H1 (cell line): ENCODE measurements around the gene FAM98C. TPM values are rescaled to one million over a fixed set of nuclear protein-coding genes. Genes with fewer than 3 reads are reported as not detected.

Experiments used
- CTCF ChIA-PET: fragments of 300-600 bp; sonication (Branson Sonifier 250); formaldehyde crosslinking; loops from one replicate; lab custom pipeline; 2021; ENCODE audit not compliant: partially characterized antibody; lab: Charles Lee
- POLR2A ChIA-PET: fragments of 300-600 bp; sonication (Branson Sonifier 250); formaldehyde crosslinking; loops from one replicate; lab custom pipeline; 2021; ENCODE audit warnings: inconsistent platforms; ENCODE audit not compliant: partially characterized antibody; lab: Charles Lee
- DNase-seq, 2 experiments: peaks; one replicate each; pipeline versions ENCODE4 v3.0.0 to v3.0.0-alpha.2; 2010 to 2022; ENCODE audit warnings: low spot score in 2 of 2, low read depth in 1 of 2, mixed read lengths in 1 of 2
- FAIRE-seq: peaks from 2 replicates; lab custom pipeline; 2011; peaks lifted over from hg19 to GRCh38; lab: Jason Lieb, UNC
- H2AFZ ChIP-seq: 2 replicates; pipeline ENCODE4 v1.8.1; 2012; ENCODE audit warnings: low read length, inconsistent platforms
- H2AK5ac ChIP-seq: 2 replicates; pipeline ENCODE4 v1.6.1; 2013; ENCODE audit warnings: low read depth, low read length
- H2BK120ac ChIP-seq: replicated peaks from 2 replicates; pipeline ENCODE3; 2013; ENCODE audit warnings: low read depth, low read length, inconsistent platforms
- H2BK12ac ChIP-seq: 2 replicates; pipeline ENCODE4 v1.6.1; 2013; ENCODE audit warnings: low read depth, low read length
- H2BK15ac ChIP-seq: 2 replicates; pipeline ENCODE4 v1.6.1; 2013; ENCODE audit warnings: low read length
- H2BK20ac ChIP-seq: 2 replicates; pipeline ENCODE4 v1.6.1; 2013; ENCODE audit warnings: low read length
- H2BK5ac ChIP-seq: 2 replicates; pipeline ENCODE4 v1.6.1; 2013; ENCODE audit warnings: low read depth, low read length
- H3K14ac ChIP-seq: 2 replicates; pipeline ENCODE4 v1.6.1; 2013; ENCODE audit warnings: inconsistent platforms; ENCODE audit not compliant: insufficient read length
- H3K18ac ChIP-seq: 2 replicates; pipeline ENCODE4 v1.6.1; 2013; ENCODE audit warnings: low read length; ENCODE audit errors: extremely low read depth
- H3K23ac ChIP-seq: 2 replicates; pipeline ENCODE4 v1.6.1; 2013; ENCODE audit warnings: inconsistent platforms; ENCODE audit not compliant: insufficient read length
- H3K23me2 ChIP-seq: 2 replicates; pipeline ENCODE4 v1.6.1; 2013; ENCODE audit warnings: low read depth, low read length
- H3K27ac ChIP-seq: 2 replicates; pipeline ENCODE4 v1.6.1; 2011; ENCODE audit warnings: low read depth, low read length, inconsistent platforms
- H3K27me3 ChIP-seq, 4 experiments: replicated peaks in 1 of 4; 1 replicate in 1 of 4; 2 replicates in 3 of 4; pipeline versions ENCODE4 v1.6.1 to v1.8.1; 2011 to 2013; ENCODE audit warnings: low read length in 3 of 4, mild to moderate bottlenecking in 3 of 4, inconsistent platforms in 2 of 4, mixed read lengths in 2 of 4, moderate library complexity in 1 of 4; ENCODE audit not compliant: control insufficient read depth in 3 of 4, insufficient read depth in 3 of 4; ENCODE audit errors: extremely low read depth in 1 of 4
- H3K36me3 ChIP-seq, 4 experiments: 2 replicates each; pipeline versions ENCODE4 v1.6.1 to v1.8.1; 2011 to 2013; ENCODE audit warnings: mild to moderate bottlenecking in 4 of 4, low read length in 3 of 4, moderate library complexity in 2 of 4, control low read depth in 1 of 4, inconsistent platforms in 1 of 4; ENCODE audit not compliant: insufficient read depth in 4 of 4, control insufficient read depth in 2 of 4
- H3K4ac ChIP-seq: replicated peaks from 2 replicates; pipeline ENCODE3; 2013; ENCODE audit warnings: low read length, low read depth, mixed read lengths, inconsistent platforms; ENCODE audit not compliant: insufficient read length
- H3K4me1 ChIP-seq, 4 experiments: replicated peaks in 1 of 4; 1 replicate in 1 of 4; 2 replicates in 3 of 4; pipeline versions ENCODE4 v1.6.1 to v1.8.1; 2011 to 2013; ENCODE audit warnings: low read length in 3 of 4, inconsistent platforms in 2 of 4, mixed read lengths in 1 of 4; ENCODE audit not compliant: insufficient read depth in 4 of 4, control insufficient read depth in 3 of 4
- H3K4me2 ChIP-seq, 2 experiments: 2 replicates each; pipeline versions ENCODE4 v1.6.1 to v1.8.1; 2011 to 2013; ENCODE audit warnings: low read depth in 2 of 2, low read length in 2 of 2, control low read depth in 1 of 2, inconsistent platforms in 1 of 2, mild to moderate bottlenecking in 1 of 2; ENCODE audit not compliant: insufficient read depth in 1 of 2
- H3K4me3 ChIP-seq, 4 experiments: fragments of 200-600, 300-600 bp in 1 of 4; sonication (generic), shearing (Covaris generic), sonication (Bioruptor Twin) in 1 of 4; 2 replicates each; pipeline versions ENCODE4 v1.5.1 to v1.8.1; 2011 to 2016; ENCODE audit warnings: low read length in 4 of 4, low read depth in 3 of 4, control low read depth in 2 of 4, inconsistent platforms in 2 of 4, mild to moderate bottlenecking in 2 of 4, mixed read lengths in 1 of 4, moderate library complexity in 1 of 4; ENCODE audit not compliant: insufficient read depth in 2 of 4; ENCODE audit errors: extremely low read depth in 1 of 4
- H3K56ac ChIP-seq: replicated peaks from 2 replicates; pipeline ENCODE3; 2013; ENCODE audit warnings: low read depth, mild to moderate bottlenecking, mixed read lengths, low read length, inconsistent platforms; ENCODE audit not compliant: insufficient read length
- H3K79me1 ChIP-seq: 2 replicates; pipeline ENCODE4 v1.6.1; 2013; ENCODE audit warnings: low read depth, low read length, control low read depth
- H3K79me2 ChIP-seq, 2 experiments: 2 replicates each; pipeline versions ENCODE4 v1.6.1 to v1.8.1; 2012 to 2013; ENCODE audit warnings: low read length in 2 of 2, mild to moderate bottlenecking in 2 of 2, inconsistent platforms in 1 of 2; ENCODE audit not compliant: insufficient read depth in 2 of 2, control insufficient read depth in 1 of 2
- H3K9ac ChIP-seq, 4 experiments: replicated peaks in 1 of 4; 1 replicate in 1 of 4; 2 replicates in 3 of 4; pipeline versions ENCODE4 v1.6.1 to v1.8.1; 2011 to 2013; ENCODE audit warnings: low read depth in 3 of 4, low read length in 3 of 4, control low read depth in 2 of 4, mild to moderate bottlenecking in 2 of 4, moderate library complexity in 2 of 4, inconsistent platforms in 1 of 4; ENCODE audit errors: extremely low read depth in 1 of 4
- H3K9me3 ChIP-seq, 2 experiments: 2 replicates each; pipeline versions ENCODE4 v1.6.1 to v1.8.1; 2012 to 2013; ENCODE audit warnings: mild to moderate bottlenecking in 2 of 2, moderate library complexity in 2 of 2, control low read depth in 1 of 2, inconsistent platforms in 1 of 2, low read depth in 1 of 2, low read length in 1 of 2, mixed read lengths in 1 of 2; ENCODE audit not compliant: insufficient read depth in 2 of 2
- H4K20me1 ChIP-seq, 2 experiments: replicated peaks in 1 of 2; 2 replicates each; pipeline versions ENCODE3 to v1.8.1; 2011 to 2013; ENCODE audit warnings: inconsistent platforms in 2 of 2, low read length in 2 of 2, mild to moderate bottlenecking in 1 of 2; ENCODE audit not compliant: insufficient read depth in 2 of 2, control insufficient read depth in 1 of 2
- H4K5ac ChIP-seq: 2 replicates; pipeline ENCODE4 v1.6.1; 2013; ENCODE audit warnings: low read length, low read depth, mixed read lengths, inconsistent platforms; ENCODE audit not compliant: insufficient read length
- H4K8ac ChIP-seq: 2 replicates; pipeline ENCODE4 v1.8.0; 2013; ENCODE audit warnings: mild to moderate bottlenecking, moderate library complexity, low read length, inconsistent platforms; ENCODE audit not compliant: insufficient read depth; ENCODE audit errors: extremely low read depth
- H4K91ac ChIP-seq: replicated peaks from 2 replicates; pipeline ENCODE3; 2013; ENCODE audit warnings: low read length, mixed read lengths, inconsistent platforms; ENCODE audit not compliant: insufficient read length
- NANOG ChIP-seq: IDR thresholded peaks from 2 replicates; pipeline ENCODE4 v1.6.1; 2011; ENCODE audit warnings: low read length, low read depth, mild to moderate bottlenecking, inconsistent platforms; ENCODE audit not compliant: insufficient read depth, poor library complexity, severe bottlenecking
- SAP30 ChIP-seq: fragments of 300-600 bp; sonication (generic); IDR thresholded peaks from 2 replicates; pipeline ENCODE4 v1.7.1; 2012; ENCODE audit warnings: low read length, moderate library complexity, mild to moderate bottlenecking, inconsistent platforms; ENCODE audit not compliant: insufficient read depth, insufficient replicate concordance
- TEAD4 ChIP-seq: IDR thresholded peaks from 2 replicates; pipeline ENCODE4 v1.6.1; 2012; ENCODE audit warnings: low read depth, low read length, inconsistent platforms, mixed read lengths
- WGBS, 2 experiments: shearing (Covaris generic) in 1 of 2; methylation state at CpG; one replicate each; pipeline versions ENCODE4 v1.1.6 to v1.1.7; 2013 to 2015; ENCODE audit warnings: low lambda C conversion rate in 2 of 2, mixed read lengths in 2 of 2, inconsistent platforms in 1 of 2, low coverage in 1 of 2, missing lambda C conversion rate in 1 of 2; ENCODE audit not compliant: insufficient replicate concordance in 2 of 2, insufficient coverage in 1 of 2, insufficient read length in 1 of 2; ENCODE audit errors: extremely low coverage in 1 of 2, missing lambda C conversion rate in 1 of 2; 5-methylcytosine and 5-hydroxymethylcytosine counted together
- polyA plus RNA-seq, 7 experiments: library from polyadenylated mRNA; depleted of rRNA in 3 of 7; stranded (reverse) in 5 of 7; unstranded in 2 of 7; fragments of >200 nt in 5 of 7; fragments of 200-250 nt in 2 of 7; gene quantifications; 1 replicate in 5 of 7; 2 replicates in 1 of 7; 4 replicates in 1 of 7; pipeline versions ENCODE4 v1.2.1 to v1.2.3, GENCODE V29; 2011 to 2013; ENCODE audit warnings: missing spikeins in 2 of 7, mixed read lengths in 2 of 7
- total RNA-seq: library from RNA; stranded (reverse); fragmentation: NEBNext Ultra II Directional; extraction: Animal tissue kit (Norgen Biotek cat#: 25700); gene quantifications from 2 replicates; pipeline ENCODE4 v1.2.1, GENCODE V29; 2021

Gene FAM98C
- total and polyA plus RNA-seq, 2 of the 8 experiments (the other 6 are each of a cell fraction or from before 2014, with no cell fraction given), result 6.1 to 9.4 TPM

DNA sequence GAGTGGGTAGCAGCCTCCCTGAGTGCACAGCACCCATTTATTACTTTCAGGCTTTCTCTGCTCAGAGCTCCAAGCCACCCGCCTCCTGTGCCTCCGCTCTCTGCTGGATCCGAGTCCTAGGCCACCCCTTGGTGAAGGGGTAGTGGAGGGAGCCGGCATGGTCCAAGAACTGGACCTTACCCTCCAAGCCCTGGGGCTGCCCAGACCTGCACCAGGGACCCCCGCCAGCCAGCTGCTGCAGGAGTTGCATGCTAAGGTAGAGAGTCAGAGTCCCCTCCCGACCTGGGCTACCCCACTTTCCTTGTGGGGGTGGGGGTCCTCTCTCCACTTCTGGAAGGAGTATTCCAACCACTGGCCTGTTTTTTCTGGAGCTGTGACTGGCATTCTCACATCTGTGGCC is 2.0 kb downstream of the FAM98C start:
- Histone ChIP-seq H3K4me3 (no peak overlapping the region), H2BK5ac (no peak overlapping the region), H2BK20ac (no peak overlapping the region), H4K91ac (no peak overlapping the region), H3K9ac (no peak overlapping the region), H4K5ac (no peak overlapping the region), H2BK12ac (no peak overlapping the region), H4K20me1 (no peaks in the 10 kb centered on the region), H3K4me2 (no peak overlapping the region), H4K8ac (no peak overlapping the region), H3K23me2 (peaks cover 5% of the 10 kb centered on the region; the same call in 1 of the 2 replicates), H2BK15ac (no peak overlapping the region), H2BK120ac (no peak overlapping the region), H2AK5ac (no peak overlapping the region), H2AFZ (no peak overlapping the region), H3K9me3 (no peaks in the 10 kb centered on the region), H3K36me3 (no peaks in the 10 kb centered on the region), H3K27me3 (peaks cover 2 to 22% (median 20%) of the 10 kb centered on the region in 4 experiments), H3K18ac (no peak overlapping the region), H3K14ac (no peak overlapping the region), H3K4me1 (no peaks in the 10 kb centered on the region; a peak in 2 of 7 replicates), H3K79me1 (no peaks in the 10 kb centered on the region; the same call in 1 of the 2 replicates), H3K27ac (no peak overlapping the region), H3K23ac (no peak overlapping the region), H3K56ac (no peak overlapping the region), H3K79me2 (no peaks in the 10 kb centered on the region), H3K4ac (no peak overlapping the region)
- no peak for DNase-seq
- no peak for FAIRE-seq
- WGBS, 2 experiments, result 90% methylated on average over 6 of the region's 6 CpGs; no CpG with 5 or more reads in 1 of the 2 experiments
- CTCF ChIA-PET, result interaction anchor here (0.8 to 4.2 kb wide), 9 partner anchors 9 to 171 kb away, joined by 3 to 35 read pairs (median 8); partner anchors contain the start of gene RASGRP4
- POLR2A ChIA-PET, result interaction anchor here (0.6 to 2.9 kb wide), 5 partner anchors 11 to 140 kb away, joined by 3 to 10 read pairs (median 4); no protein-coding TSS in a partner anchor
- TF ChIP-seq NANOG (no peak), TEAD4 (no peak), SAP30 (no peak)
